Stimulated activated CD8-positive, alpha-beta memory T cell treated with anti-CD3 and anti-CD28 coated beads, Interleukin-4, amount 100 ng/mL, for 4 hours (primary cell): ENCODE measurements around the gene MAPK8.
"Not testable (repeated sequence)": the region's sequence is repeated elsewhere in the genome, so short reads cannot be mapped to it uniquely, and the experiment has no call there.

Experiments
- DNase-seq, 2 donors: peaks; one replicate each; pipeline ENCODE4 v3.0.0-alpha.2; 2020; ENCODE audit warnings: low read depth in 2 of 2, low spot score in 1 of 2

Gene MAPK8

DNA sequence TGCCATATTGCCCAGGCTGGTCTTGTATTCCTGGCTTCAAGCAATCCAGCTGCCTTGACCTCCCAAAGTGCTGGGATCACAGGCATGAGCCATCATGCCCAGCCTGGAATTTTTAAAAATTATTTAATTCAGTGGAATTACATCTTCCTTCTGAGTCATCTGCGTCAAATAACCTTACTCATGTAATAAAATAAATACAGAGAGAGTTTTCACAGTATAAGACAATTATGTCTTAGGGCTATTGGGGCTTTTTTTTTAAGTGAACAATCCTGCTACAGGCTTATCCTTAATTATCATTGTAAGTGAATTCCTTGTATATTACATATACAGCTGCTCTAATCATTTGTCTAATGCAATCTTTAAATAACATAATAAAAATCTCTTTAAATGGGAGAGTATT, 108.3 kb downstream of the MAPK8 start:
- DNase-seq, result no peak

DNA sequence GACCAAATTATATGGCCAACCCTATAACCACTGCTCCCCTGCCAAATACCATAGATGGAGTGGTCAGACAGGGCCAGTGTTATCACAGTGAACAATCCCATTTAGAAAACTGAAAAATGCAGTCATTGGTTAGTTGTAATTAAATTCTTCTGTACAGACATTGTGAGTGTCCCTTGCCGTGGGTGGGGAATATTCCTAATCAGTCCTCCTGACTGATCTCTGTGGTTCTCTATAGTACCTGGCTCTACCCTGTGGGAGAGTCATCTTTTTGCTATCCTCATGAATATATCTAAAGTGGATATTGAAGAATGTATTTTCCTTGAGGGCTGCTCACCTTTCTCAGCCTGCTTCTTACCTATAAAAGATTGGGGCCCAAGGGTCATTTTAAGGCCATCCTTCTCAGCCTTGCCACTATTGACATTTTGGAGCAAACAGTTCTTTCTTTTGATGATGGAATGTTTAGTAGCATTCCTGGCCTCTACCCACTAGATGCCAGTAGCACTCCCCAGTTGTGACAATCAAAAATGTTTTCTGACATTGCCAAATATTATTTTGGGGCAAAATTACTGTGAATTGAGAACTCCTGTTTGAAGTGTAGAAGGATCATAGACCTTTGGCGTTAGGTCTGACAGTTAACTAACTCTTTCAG, 110.2 kb downstream of the MAPK8 start:
- DNase-seq, result no peak

DNA sequence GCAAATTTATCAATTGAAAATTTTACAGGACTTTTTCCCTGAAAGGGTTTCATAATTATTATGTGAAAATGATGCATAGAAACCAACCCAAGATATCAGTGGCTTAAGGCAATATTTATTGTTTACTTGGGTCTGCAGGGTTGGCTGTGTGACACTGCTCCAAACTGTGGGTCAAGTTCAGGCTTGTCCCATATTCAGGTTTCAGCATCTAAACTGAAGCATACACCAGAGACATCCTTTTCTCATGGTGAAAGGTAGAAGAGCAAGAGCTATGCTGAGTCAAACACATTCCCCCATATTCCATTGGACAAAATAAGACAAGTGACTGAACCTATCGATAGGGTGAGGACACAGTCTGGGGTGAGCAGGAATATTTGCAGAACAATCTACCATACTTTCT, 110.9 kb downstream of the MAPK8 start:
- DNase-seq, result no peak

DNA sequence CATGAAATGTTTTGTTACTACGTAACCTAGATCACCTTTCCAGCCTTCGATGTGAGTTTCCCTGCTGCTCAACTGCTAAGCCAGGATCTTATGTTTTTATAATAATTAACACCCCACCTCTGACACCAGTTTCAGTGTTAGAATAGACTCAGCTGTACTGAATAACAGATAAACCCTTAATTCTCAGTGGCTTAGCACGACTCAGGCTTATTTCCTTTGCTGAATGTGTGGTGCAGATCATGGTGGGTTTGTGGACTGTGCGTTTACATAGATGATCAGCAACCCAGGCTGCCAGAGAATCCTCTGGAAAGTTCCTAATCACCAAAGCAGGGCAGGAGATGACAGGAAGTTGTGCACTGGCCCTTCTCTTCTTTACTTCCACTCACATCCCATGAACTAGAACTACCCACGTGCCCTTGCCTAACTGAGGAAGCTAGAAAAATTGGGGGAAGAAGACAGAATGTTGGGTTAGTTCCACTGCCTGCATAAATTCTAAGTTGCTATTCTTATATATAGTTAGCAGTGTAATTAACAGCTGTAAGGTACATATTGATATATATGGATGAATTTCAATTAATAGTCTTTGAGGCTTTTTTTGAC, 111.8 kb downstream of the MAPK8 start:
- no peak for DNase-seq

DNA sequence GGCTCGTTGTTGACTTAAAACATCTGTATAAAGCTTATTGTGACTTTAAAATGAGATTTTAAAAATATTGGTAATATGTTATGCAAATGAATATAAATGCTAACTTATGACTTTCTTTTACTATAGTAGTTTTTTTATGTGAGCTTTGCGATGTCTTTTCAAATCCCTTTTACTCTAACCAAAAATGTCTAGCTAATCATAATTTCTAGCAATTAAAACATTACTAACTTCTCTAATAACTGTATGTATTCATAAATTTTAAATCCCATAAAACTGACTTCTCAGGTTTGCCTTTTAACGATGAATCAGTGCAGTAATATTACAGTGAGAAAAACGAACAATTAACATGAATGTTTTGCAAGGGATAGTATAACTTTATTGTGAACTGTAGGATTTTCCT, 113.2 kb downstream of the MAPK8 start:
- DNase-seq, result no peak

GRCh38 chr10:48421862-48422261, 115.4 kb downstream of the MAPK8 start:
- not testable (repeated sequence) for DNase-seq

DNA sequence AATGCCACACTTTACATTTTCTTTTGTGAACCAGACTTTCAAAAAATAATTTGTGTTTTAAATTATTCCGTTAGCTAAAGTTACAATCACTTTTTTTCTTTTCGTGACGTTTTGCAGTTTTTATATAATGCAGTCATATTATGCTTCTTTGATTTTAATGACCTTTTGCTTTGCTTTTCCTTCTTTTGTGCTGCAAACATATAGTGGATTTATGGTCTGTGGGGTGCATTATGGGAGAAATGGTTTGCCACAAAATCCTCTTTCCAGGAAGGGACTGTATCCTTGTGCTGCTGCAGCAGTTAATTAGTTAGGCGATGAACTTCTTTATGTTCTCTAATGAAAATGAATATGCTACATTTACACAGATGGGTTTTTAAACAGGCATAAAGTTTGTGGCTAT, 117.4 kb downstream of the MAPK8 start:
- no peak for DNase-seq

GRCh38 chr10:48428896-48429295, 122.4 kb downstream of the MAPK8 start:
- DNase-seq, result no peak

DNA sequence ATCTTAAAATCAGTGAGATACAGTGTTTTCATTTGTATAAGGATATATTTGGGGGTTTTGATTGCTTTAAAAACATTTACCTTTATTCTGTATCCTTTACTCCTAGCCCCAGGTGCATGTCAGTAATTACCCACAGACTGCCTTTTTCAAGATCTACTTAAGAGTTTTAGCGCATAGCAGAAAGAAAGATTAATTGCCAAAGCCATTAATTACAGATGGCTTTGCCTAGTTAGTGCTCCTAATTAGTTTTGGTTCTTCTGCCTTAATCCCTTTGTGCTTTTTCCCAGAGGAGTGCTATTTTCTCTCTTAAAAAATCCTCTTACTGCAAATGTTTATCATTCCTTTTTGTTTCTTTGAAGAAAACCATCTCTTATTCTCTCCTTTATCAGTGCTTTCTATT, 122.8 kb downstream of the MAPK8 start:
- DNase-seq, result no peak

DNA sequence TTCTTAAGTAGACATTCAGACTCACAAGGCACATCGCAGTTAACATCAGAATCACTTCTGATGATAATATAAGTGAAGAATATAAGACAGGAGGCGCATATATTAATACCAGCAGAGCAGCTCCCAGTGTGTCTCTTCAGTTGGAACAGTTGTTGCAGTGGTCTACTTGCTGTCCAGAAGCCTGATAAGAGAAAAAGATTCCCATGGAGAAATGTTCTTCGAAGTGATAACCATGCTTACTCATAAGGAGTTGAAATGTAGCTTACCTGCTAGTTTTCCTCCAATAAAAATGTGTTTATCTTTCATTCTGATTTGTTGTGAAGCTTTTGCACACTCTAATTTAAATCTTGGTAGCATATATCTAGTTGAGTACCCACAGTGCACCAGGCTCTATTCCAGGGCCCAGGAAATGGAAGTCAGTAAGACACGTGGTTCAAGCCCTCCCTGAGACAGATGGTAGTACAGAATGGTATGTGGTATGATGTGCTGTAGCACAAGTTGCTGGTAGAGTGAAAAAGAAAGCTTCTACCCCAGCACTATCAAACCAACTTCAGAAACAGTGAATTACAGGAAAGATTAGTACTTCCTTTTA, 124.0 kb downstream of the MAPK8 start:
- DNase-seq, result no peak

DNA sequence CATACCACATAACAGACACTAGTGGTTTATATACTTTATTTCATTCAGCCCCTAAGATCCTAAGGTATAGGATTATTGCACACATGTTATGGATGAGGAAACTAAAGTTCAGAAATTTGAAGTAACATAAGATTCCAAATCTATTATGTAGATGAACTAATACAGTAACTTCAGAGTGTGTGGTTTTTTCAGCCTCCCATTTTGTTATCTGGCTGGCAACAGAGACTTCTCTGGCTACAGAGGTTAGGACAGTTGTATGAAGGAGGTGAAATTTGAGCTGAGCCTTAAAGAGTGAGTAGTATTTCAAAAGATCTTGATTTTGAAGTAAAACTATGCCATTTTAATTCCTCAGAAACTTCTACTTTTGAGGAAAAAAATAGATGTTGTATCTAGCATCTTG, 125.4 kb downstream of the MAPK8 start:
- no peak for DNase-seq

DNA sequence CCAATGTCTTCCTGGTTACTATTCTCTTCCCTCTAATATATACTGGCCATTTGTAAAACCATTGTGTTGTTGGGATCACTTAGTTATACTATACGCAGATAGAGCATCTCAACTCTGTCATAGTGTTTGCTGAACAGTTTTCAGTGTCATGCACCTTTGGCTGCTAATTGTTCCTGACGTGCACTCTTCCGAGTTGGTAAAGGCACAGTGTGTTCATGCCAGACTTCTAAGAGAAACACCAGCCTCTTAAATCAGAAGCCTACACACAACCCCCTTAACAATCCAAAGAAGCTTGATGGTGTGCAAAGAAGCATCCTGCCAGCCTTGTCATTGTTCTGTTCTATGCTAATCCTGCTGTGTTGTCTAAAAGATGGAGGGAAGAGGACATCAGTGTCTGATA, 131.1 kb downstream of the MAPK8 start:
- DNase-seq, result no peak

DNA sequence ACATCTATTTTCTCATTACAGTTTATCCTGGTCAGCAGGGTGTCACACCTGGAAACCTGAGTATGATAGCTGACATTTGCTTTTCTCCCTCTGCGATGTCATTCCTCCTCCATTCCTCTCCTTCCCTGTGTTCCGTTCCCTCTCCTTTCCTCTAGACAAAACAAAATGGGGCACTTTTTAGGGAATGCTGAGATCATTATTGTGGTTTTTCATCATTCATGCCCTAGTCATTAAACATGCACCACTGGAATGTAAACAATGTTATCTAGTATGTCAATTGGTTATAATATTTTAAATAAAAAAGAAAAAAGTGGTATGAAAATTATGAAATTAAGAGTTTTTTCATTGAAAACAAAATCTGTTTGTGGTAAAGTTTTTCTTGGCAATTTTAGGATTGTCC, 132.6 kb downstream of the MAPK8 start:
- DNase-seq, result no peak

- DNase-seq, result no peak
Measured at GRCh38 chr10:48439581-48440041, 133.1 kb downstream of the MAPK8 start.

DNA sequence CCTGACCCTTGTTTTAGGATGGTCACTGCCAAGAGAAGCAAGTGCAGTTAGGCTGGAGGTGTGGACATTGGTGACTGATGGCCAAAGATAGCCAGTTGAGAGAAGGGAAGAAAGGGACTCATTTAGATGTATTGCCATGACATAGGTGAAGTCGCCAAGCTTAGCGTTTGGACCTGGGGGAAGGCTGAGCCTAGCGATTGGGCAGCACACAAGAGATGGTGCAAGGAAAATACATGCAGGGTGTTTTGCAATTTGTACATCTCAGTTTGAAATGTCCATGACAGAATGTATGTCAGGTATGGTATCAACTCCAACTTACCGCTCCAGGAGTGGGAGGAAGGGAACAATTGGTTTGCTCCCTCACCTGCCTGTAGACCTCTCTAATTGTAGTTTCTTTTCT, 134.3 kb downstream of the MAPK8 start:
- no peak for DNase-seq

GRCh38 chr10:48442090-48442808, 135.8 kb downstream of the MAPK8 start:
- DNase-seq, result no peak

GRCh38 chr10:48442809-48443177, 136.3 kb downstream of the MAPK8 start:
- no peak for DNase-seq

DNA sequence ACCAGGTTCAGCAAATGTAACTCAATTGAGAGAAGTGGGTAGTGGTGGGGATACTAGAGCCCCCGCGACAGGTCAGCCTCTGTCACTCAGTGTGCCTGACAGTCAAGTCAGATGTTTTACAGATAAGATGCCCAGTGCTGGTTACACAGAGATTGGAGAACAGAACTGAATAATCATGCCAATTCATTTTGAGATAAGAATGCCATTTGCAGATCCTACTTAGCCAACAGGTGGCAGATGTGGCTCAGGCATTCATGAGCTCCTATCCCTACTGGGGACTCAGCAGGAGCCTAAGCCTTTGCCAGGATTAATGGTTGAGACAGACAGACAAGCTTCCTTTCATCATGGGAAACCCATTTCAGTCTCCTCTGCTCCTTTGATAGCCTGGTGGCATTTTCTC, 137.8 kb downstream of the MAPK8 start:
- no peak for DNase-seq

- no peak for DNase-seq
Measured at GRCh38 chr10:48444861-48445841, 138.7 kb downstream of the MAPK8 start.

DNA sequence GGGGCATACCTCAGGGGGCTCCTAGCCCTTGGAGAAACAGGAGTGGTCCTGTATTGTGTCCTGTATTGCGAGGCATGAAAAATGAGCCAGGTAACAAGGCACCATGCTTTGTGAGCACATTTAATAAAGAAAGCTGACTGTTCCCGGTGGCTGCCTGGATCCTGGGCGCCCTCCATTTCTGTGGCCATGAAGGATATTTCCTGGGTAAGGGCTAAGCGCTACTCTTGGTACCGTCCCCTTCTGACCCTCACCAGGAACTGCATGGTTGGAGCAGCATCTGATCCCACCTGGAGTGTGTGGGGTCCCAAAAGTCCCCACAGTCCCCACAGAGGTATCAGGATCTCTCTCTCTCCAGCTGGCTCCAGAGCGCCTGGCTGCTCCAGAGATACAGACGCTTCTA, 139.5 kb downstream of the MAPK8 start:
- no peak for DNase-seq

GRCh38 chr10:48446785-48447184, 140.3 kb downstream of the MAPK8 start:
- no peak for DNase-seq
